ENCODE results near the gene LSP1. TPM values are rescaled to one million over a fixed set of nuclear protein-coding genes. Genes with fewer than 3 reads are reported as not detected.

Gene LSP1
- total and polyA plus RNA-seq, 4 donors, result 5.0 to 7.7 (median 5.7) TPM

- Histone ChIP-seq H3K36me3 (ENCODE audit: control insufficient read depth in 4 of 4, insufficient read depth in 3 of 4, low read depth in 1 of 4, low read length in 3 of 4) (no peaks in the 10 kb centered on the region), H3K4me1 (ENCODE audit: control insufficient read depth in 4 of 4, insufficient read depth in 4 of 4, low read length in 3 of 4) (peaks cover 0 to 6% (median 0%) of the 10 kb centered on the region in 4 donors), H3K4me3 (ENCODE audit: low read depth in 1 of 3, low read length in 3 of 3) (no peak overlapping the region), H3K27ac (ENCODE audit: low read depth in 1 of 2, low read length in 2 of 2) (no peak overlapping the region), H3K27me3 (ENCODE audit: control insufficient read depth in 4 of 4, insufficient read depth in 4 of 4, low read length in 3 of 4) (no peaks in the 10 kb centered on the region), H3K9me3 (ENCODE audit: control insufficient read depth in 4 of 4, low read length in 3 of 4) (no peaks in the 10 kb centered on the region), H3K9ac (ENCODE audit: low read depth in 1 of 2, low read length in 2 of 2) (no peak overlapping the region)
- WGBS, result 86% methylated on average over 11 of the region's 11 CpGs
- TF ChIP-seq FOXA1 (IDR thresholded peaks at IDR 0.05), result no peak
- TF ChIP-seq MAX (IDR thresholded peaks at IDR 0.05), result no peak
- TF ChIP-seq EGR1 (IDR thresholded peaks at IDR 0.05; ENCODE audit: low read depth in 2 of 2), result no peak
- no peak for TF ChIP-seq TAF1 (conservative IDR thresholded peaks at IDR 0.05)
- TF ChIP-seq SP1 (IDR thresholded peaks at IDR 0.05), result no peak
- no peak for TF ChIP-seq HNF4G (IDR thresholded peaks at IDR 0.05)
- no peak for DNase-seq (ENCODE audit: low spot score)
These were observed 34.8 kb downstream of the LSP1 start for GRCh38 chr11:1887451-1888346.

GRCh38 chr11:1888347-1888753 lies 35.5 kb downstream of the LSP1 start:
- Histone ChIP-seq H3K9ac (ENCODE audit: low read depth in 1 of 2, low read length in 2 of 2) (no peak overlapping the region), H3K27ac (ENCODE audit: low read depth in 1 of 2, low read length in 2 of 2) (no peak overlapping the region)
- DNase-seq (ENCODE audit: low spot score), result no peak

More at GRCh38 chr11:1888347-1888753, 35.5 kb downstream of the LSP1 start:
- WGBS, result 74% methylated on average over 9 of the region's 9 CpGs
- Histone ChIP-seq H3K27me3 (ENCODE audit: control insufficient read depth in 4 of 4, insufficient read depth in 4 of 4, low read length in 3 of 4) (no peaks in the 10 kb centered on the region), H3K9me3 (ENCODE audit: control insufficient read depth in 4 of 4, low read length in 3 of 4) (no peaks in the 10 kb centered on the region), H3K36me3 (ENCODE audit: control insufficient read depth in 4 of 4, insufficient read depth in 3 of 4, low read depth in 1 of 4, low read length in 3 of 4) (no peaks in the 10 kb centered on the region), H3K4me3 (ENCODE audit: low read depth in 1 of 3, low read length in 3 of 3) (no peak overlapping the region), H3K4me1 (ENCODE audit: control insufficient read depth in 4 of 4, insufficient read depth in 4 of 4, low read length in 3 of 4) (peaks cover 0 to 6% (median 0%) of the 10 kb centered on the region in 4 donors)
- TF ChIP-seq JUND (IDR thresholded peaks at IDR 0.05) (no peak), RXRA (IDR thresholded peaks at IDR 0.05) (no peak), YY1 (IDR thresholded peaks at IDR 0.05) (no peak), FOXA1 (IDR thresholded peaks at IDR 0.05) (no peak), RAD21 (IDR thresholded peaks at IDR 0.05) (no peak), HNF4G (IDR thresholded peaks at IDR 0.05) (no peak), FOXA2 (IDR thresholded peaks at IDR 0.05) (no peak), SP1 (IDR thresholded peaks at IDR 0.05) (no peak), ZBTB33 (IDR thresholded peaks at IDR 0.05) (no peak), EGR1 (IDR thresholded peaks at IDR 0.05; ENCODE audit: low read depth in 2 of 2) (no peak), NR2F2 (IDR thresholded peaks at IDR 0.05) (no peak), TAF1 (conservative IDR thresholded peaks at IDR 0.05) (no peak), MAX (IDR thresholded peaks at IDR 0.05) (no peak), ATF3 (IDR thresholded peaks at IDR 0.05) (no peak)
- TF ChIP-seq, protein P1, sequence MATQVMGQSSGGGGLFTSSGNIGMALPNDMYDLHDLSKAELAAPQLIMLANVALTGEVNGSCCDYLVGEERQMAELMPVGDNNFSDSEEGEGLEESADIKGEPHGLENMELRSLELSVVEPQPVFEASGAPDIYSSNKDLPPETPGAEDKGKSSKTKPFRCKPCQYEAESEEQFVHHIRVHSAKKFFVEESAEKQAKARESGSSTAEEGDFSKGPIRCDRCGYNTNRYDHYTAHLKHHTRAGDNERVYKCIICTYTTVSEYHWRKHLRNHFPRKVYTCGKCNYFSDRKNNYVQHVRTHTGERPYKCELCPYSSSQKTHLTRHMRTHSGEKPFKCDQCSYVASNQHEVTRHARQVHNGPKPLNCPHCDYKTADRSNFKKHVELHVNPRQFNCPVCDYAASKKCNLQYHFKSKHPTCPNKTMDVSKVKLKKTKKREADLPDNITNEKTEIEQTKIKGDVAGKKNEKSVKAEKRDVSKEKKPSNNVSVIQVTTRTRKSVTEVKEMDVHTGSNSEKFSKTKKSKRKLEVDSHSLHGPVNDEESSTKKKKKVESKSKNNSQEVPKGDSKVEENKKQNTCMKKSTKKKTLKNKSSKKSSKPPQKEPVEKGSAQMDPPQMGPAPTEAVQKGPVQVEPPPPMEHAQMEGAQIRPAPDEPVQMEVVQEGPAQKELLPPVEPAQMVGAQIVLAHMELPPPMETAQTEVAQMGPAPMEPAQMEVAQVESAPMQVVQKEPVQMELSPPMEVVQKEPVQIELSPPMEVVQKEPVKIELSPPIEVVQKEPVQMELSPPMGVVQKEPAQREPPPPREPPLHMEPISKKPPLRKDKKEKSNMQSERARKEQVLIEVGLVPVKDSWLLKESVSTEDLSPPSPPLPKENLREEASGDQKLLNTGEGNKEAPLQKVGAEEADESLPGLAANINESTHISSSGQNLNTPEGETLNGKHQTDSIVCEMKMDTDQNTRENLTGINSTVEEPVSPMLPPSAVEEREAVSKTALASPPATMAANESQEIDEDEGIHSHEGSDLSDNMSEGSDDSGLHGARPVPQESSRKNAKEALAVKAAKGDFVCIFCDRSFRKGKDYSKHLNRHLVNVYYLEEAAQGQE (IDR thresholded peaks at IDR 0.05), result no peak

Measured in liver (tissue), 9 donors.